CD4-positive, alpha-beta T cell treated with Interleukin-15 for 1 hour (primary cell): ENCODE results near the gene NTM.

ENCODE experiments used
- DNase-seq: peaks from one replicate; pipeline ENCODE4 v3.0.0-alpha.2; 2020

The NTM gene

GRCh38 chr11:131884461-131885073 is 514.2 kb downstream of the NTM start:
- DNase-seq, result no peak

- no peak for DNase-seq
These were observed 515.0 kb downstream of the NTM start for GRCh38 chr11:131885431-131885830.

DNA sequence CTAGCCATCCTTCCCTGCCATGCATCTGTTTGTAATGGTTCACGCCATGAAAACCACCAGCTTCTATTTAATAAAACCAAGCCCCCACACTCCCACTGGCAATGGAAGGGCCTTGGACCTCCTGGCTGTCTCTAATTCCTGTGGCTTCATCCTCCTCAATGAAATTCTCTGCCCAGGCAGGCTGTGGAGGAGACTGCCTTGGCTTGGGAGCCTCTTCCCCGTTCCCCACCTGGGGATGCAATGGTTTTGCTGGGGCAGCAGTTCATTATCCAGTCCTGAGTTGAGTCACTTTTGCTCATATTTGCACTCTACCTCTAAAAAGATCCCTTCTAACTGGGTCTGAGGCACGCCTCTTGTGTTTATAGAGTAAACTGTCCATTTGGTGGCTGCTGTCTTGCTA is 515.8 kb downstream of the NTM start:
- DNase-seq, result no peak

DNA sequence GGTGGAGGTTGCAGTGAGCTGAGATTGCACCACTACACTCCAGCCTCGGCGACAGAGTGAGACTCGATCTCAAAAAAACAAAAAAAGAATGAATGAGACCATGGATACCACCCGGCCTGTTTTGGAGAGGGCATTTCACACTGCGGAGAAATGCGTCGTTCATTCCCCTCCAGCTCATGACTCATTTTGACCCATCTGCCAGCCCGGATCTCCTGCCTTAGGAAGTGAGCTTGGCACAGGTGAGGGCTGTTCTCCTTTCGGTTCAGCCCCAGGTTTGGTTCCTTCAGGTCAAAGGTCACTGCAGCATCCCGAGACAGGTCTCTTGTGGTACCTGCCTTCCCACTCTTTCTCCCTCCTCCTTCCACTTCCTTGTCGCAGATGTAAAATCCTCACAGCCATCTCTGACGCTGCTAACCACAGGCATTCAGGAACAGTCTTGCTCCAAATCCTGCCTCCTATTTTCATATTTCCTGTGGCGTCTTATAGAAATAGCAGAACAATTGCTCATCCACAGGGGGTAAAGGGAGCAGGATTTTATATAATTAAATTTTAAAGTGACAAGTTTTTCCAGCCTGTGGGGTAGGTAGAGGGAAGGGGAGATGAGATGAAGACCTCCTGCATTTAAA is 517.9 kb downstream of the NTM start:
- DNase-seq, result no peak

DNA sequence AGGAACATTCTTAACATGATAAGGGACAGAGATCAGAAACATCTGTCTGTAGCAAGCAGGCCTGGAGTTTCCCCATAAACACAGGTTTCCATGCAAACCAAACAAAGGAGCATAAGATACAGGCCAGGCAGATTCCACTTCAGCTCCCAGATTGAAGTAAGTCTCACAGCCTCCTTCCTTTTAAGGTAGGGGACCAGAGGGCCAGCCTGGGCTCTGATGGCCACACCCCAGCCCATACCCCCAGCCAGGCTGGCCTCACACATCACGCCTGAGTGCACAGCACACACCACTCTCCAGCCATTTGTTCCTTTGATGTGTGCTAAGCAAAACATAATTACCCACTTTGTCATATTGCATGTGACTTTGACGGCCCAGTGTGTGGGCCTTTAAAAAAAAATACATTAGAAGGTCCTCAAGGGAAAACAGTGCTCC is 518.7 kb downstream of the NTM start:
- no peak for DNase-seq

DNA sequence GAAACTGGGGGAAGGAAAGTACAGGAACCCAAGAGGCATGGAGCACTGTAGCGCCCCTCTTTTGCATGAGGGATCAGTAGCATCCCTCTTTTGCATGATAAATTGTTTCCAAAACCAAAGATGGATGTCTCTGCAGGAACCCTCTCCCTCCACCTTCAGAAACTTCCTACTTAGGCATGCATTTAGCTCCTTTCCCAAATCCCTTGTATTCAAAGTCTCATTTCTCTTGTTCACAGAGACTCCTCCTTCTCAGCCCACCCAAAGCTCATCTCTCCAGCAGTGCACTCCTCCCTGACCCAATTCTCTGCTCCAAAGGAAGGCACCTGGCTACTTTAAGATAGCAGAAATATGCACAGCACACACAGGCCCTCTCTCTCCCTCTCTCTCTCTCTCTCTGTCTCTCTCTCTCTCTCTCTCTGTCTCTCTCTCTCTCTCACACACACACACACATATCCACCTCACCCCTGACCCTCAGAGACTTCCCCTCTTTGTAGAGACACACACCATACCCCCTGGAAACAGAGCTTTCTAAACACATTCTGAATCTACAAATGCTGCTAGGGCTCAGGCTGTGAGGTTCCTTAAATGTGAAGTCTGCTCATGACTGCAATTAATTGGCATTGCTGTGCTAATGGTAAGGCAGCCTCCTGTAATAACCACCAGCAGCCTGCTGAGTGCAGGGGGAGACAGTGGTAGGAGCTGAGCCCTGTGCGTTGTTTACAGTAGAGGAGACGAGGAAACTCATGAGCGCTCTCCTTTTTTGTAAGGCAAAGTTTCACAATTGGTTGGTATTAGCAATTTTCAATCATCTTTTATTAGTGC is 519.6 kb downstream of the NTM start:
- no peak for DNase-seq

DNA sequence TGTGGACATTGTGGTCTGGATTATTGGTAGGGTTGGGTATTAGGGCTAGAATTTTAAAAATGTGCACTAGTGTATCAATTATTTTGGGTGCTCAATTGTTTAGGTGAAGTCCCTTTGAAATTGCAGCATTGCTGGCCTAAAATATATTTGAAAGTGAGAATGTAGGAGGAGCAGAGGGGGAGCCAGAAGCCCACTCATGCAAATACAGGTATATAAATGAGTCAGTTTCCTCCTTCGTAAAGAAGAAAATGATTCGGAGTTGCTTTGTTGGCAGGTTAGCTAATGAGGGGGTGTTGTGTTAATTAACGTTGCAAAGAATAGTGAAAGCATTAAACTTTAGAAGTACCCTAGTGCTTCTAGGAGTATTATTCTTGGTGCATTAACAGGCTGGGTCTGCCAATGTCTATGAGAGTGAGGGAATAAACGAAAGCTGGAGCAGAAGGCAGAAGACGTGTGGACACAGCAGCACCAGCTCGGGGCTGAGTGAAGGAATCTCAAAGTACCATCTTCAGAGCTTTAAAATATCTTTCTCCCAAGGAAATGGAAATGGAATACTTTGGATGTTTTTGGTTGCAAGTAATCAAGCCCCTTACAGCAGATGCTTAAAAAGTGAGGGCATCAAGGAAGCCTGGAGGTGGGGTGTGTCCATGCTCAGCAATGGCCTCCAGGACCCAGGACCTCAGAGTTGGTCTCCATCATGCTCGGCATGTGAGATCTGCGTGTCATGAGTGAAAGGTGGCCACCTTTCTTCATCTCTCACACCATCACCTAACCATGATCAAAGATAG is 522.9 kb downstream of the NTM start:
- DNase-seq, result no peak

- no peak for DNase-seq
These were observed 523.6 kb downstream of the NTM start for GRCh38 chr11:131893988-131894387.

- no peak for DNase-seq
These were observed 524.5 kb downstream of the NTM start for GRCh38 chr11:131894615-131895544.

- no peak for DNase-seq
These were observed 525.5 kb downstream of the NTM start for GRCh38 chr11:131895865-131896264.

DNA sequence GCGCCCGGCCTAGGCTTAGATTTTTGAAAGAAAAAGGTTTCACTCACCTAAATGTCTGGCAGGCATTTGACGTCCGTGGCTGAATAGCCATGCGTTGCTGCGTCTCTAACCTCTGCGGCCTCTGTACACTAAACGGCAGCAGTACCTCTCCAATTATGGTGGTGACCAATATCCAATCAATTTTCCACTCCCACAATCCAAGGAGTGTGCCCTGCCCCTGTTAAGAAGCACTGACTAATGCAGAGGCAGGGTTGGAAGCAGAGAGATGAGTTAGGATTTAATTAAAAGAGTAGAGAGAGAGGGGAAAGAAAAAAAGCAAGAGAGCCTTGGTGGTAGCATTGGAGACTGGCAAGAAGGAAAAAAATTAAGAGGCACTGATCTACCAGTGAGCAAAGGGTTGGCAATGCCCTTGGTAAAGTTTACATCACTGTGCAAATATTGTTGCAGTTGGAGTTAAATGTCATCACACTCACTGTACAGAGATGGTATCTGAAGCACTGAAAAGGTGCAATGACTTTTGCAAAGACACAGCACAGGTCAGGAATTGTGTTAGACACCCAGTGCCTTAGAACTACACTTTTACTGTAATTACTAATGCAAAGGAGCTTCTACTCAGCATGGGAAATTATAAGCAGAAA is 526.7 kb downstream of the NTM start:
- DNase-seq, result no peak

GRCh38 chr11:131897956-131898355 is 527.5 kb downstream of the NTM start:
- no peak for DNase-seq

DNA sequence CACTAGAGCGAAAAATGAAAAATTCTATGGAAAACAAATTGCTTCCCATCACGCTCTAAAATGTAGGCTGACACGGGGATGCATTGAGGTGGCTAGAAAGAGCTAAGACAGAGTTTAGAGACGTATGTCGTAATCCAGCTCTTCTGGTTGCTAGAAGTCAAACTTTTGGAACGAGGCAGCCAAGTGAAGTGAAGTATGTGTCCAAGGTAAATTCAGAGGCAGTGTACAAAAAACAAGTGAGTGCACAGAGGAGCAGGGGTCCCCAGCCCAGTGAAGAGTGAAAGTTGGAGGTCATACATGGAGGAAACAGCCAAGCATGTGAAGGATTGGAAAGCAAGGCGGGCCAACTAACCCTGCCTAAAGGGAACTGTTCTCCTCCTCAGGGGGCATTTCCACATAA is 528.5 kb downstream of the NTM start:
- DNase-seq, result no peak

GRCh38 chr11:131899950-131900580 is 529.6 kb downstream of the NTM start:
- DNase-seq, result no peak

DNA sequence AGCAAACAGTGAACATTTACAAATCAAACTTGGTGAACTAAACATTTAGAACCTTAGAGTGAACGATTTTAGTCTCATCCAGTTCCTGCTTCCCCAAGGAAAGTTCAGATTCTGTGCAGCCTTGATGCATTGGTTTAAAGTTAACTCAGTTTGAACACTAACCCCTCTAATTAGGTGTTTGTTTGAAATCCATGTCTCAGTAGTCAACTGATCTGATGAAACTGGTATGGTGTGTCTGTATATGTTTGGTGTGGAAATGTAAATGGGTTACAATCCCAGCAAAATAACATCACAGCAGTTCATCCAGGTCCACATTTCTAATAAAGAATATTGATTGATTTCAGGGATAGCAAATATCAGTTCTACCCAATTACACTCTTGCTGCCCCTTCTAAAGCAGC is 532.0 kb downstream of the NTM start:
- DNase-seq, result no peak

GRCh38 chr11:131903074-131903473 is 532.7 kb downstream of the NTM start:
- no peak for DNase-seq

GRCh38 chr11:131904756-131905155 is 534.3 kb downstream of the NTM start:
- DNase-seq, result no peak

- no peak for DNase-seq
These were observed 536.5 kb downstream of the NTM start for GRCh38 chr11:131906963-131907362.

GRCh38 chr11:131907371-131907770 is 537.0 kb downstream of the NTM start:
- no peak for DNase-seq

GRCh38 chr11:131908316-131908715 is 537.9 kb downstream of the NTM start:
- DNase-seq, result no peak
